Right hindlimb (tissue), 1 donor: ENCODE measurements around the gene SDHB.

Experiments used
- DNase-seq: peaks from one replicate; pipeline ENCODE4 v3.0.0-alpha.2; 2018

The SDHB gene

DNA sequence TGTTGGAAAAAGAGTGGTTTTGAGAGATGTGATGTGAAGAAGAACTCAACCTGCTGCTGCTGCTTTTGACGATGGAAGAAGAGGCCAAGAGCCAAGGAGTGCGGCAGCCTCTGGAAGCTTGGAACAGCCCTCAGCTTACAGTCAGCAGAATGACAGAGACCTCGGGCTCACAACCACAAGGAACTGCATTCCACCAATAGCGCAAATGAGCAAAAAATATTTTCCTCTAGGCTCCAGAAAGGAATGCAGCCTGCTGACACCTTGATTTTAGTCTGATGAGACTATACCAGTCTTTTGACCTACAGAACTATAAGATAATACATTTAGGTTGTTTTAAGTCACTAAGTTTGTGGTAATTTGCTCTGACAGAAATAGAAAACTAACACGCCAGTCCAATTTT, 10.2 kb downstream of the SDHB start:
- no peak for DNase-seq

DNA sequence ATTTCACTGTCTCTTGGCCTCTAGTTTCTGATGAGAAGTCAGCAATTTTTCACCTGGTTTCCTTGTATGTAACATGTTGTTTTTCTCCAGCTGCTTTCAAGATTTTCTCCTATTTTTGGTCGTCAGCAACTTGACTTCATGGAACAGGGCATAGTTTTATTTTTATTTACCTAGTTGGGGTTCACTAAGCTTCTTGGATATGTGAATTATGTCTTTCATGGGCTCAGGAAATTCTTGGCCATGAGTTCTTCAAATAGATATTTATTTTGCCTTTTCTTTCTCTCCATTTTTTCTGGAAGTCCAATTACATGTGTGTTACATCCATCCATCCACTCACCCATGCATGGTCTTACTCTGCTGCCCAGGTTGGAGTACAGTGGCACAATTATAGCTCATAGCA, 13.7 kb downstream of the SDHB start:
- no peak for DNase-seq

DNA sequence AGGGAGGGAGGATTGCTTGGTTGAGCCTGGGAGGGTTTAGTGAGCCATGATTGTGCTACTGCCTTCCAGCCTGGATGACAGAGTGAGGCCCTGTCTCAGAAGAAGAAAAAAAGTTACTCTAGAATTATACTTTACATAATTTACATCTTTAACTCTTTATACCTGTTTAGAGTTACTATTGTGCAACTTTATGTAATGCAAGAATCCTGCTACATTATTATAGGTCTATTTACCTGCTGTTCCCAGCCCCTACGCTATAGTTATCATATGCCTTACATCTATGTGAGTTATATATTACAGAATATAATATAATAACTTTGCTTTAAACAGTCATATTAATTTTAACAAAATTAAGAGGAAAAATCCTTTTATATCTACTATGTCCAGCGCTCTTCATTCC, 14.3 kb downstream of the SDHB start:
- no peak for DNase-seq

DNA sequence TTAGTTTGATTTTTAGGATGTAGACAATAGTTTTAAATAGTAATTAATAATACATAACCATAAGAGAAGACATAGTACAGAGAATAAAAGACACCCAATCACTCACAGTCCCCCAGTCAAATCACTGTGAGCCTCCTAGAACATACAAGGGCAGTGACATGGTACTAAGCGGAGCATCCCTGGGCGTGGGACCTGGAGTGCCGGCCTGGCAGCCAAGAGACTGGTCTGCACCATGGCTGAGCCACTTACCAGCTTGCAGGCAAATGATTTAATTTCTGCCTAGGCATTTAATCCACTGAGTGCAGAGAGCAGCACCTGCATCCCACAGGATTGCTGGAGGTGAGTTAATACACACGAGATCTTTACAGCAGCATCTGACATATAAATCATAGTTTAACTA, 20.4 kb downstream of the SDHB start:
- no peak for DNase-seq

DNA sequence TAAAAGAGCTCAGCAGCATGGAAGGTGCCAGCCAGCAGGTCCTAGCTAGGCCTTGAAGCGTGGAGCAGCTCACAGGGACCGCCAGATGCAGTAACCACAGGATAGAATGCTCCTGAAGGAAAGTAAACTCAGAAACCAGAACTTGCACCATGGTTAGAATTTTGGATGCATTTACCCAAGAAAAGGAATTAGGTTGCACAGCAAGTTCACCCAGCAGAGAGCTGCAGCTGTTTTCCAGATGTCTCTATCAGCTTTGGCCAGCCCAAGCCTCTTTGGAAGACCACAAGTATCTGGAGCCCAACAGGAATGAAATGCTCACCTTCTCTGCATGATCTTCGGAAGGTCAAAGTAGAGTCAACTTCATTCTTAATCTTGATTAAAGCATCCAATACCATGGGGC, 21.1 kb downstream of the SDHB start:
- no peak for DNase-seq

DNA sequence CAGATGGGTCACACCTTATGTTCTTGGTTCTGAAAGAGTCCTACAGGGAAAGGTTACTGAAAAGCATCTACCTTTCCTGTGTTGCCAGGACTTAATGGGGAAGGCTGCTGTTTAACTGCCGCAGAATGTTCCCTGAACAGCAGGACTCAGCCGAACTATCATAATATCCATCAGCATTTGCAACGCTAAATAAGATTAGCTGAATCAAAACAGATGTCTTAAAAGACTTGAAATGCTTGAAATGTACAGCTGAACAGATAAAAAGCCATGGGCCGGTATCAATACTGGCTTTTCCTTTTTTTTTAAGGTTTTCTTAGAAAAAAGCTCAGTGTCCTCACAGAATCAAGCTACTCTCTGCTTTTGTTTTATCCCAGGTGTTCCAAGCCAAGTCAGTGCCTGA, 22.4 kb downstream of the SDHB start:
- no peak for DNase-seq

DNA sequence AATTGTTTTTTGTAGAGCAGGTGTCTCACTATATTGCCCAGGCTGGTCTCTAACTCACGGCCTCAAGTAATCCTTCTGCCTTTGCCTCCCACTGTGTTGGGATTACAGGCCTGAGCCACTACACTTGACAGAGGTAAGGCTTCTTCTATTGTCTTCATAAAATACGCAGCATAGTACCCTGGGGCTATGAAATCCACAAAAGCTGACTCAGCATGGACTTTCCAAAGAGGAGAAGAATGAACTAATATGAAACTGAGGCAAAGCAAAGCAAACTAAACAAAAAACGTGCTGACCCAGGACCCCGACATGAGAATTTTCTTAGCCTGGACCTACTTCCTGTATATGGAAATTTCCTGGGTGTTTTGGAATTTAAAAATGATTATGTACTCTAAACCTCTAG, 23.6 kb downstream of the SDHB start:
- DNase-seq = no peak

DNA sequence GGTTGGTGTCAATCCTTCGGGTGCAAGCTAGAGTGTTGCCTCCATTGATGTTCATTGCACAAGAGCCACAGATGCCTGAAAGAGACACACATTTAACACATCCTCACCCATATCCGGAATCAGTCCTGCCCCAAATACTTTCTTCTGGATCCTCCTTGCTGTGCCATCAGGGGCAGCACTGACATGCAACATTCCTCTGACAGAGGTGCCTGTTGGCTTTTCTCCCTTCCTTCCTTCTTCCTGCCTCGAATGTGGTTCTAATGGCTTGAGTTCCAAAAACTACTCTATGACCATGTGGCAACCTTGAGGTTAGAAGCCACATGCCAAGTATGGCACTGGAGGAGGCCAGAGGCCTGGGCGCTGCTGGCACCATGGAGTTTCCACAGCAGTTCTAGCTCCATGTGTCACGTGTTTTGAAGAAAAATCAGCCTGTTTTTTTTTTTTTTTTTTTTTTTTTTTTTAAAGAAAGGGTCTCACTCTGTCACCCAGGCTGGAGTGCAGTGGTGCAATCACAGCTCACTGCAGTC, 25.1 kb downstream of the SDHB start:
- no peak for DNase-seq

DNA sequence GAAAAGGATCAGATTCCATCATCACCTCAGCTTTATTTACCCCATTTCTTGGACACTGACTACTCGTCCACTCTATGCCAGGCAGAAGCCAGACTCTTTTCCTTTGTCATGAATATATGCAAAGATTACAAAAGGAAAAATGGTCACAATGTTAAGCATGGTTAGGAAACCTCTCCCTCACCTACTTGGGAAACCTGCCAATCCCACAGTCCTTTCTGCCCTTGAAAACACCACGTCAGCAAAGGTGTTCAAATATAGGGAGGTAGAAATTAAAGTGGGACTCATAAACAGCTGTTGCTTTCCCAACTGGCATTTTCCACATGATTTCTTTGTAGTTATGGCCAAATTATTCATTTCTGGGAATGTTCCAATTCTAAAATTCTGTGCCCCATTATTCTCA, 25.9 kb downstream of the SDHB start:
- no peak for DNase-seq

DNA sequence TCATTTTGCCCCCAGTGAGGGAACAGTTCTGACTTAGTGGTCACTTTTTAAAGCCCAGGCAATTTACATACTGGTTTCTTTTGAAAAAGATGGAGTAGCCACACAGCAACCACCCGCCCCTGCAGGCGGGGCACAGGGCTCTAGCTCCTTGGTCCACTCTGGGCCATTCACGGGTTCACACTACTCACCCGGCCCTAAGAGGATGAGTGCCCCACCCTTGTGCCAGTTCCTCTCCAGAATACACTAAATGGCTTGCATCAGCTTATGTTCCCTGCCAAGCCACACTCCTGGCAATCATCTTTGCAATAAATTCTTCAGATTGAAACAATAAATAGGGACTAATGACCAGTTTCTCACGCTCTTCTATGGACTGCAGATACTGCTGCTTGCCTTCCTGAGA, 26.4 kb downstream of the SDHB start:
- no peak for DNase-seq

DNA sequence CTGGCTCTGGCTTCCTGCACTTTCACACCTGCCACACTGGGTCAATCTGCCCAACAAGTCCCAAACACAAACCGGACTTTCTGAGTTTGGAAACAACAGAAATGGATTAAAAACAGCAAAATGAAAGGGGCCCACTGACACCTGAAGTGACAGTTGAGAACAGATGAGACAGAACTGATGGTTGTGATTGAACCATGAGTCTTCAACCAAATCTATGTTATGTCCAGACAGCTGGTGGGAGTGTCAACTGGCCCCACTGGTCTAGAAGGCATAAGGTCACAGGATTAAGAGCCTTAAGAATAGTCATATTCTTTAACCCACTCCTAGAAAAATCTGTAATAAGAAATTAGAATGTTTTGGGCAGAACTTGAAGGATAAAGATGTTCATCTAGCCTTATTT, 29.1 kb downstream of the SDHB start:
- DNase-seq = no peak

DNA sequence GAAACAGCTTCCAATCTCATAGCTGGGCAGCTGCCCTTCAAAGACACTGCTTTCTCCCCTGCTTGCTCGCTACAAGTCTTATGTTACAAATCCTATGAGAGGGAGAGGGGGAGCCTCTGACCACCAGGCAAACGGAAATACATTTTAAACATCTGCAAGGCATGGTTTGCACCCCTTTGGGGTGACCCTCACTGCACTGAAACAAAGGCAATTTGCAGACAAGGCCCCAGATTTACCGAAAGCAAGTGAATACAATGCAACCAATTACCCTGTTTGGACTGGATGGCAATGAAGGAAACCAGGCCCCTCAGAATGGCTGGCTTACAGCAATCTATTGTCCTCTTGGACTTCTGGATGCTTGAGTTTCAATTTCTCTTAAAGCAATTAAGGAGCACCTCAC, 30.3 kb downstream of the SDHB start:
- DNase-seq = no peak

DNA sequence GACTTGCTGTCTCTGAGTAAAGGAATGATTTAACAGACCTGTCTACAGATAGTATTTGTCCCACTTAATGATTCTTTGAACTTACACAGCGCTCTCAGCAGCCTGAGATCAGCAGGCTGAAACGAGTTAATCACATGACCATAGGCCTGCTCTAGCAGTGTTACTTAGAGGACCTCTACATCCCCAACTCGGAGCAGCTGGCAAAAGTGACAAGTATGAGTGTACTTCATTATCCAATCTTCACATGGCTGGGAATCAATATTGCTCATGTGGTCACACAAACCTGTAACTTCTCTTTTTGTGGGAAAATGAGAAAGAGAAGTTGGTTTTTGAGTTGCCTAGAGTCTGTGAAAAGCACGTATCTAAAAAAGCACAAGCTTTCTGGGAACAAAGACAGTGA, 30.7 kb downstream of the SDHB start:
- no peak for DNase-seq

DNA sequence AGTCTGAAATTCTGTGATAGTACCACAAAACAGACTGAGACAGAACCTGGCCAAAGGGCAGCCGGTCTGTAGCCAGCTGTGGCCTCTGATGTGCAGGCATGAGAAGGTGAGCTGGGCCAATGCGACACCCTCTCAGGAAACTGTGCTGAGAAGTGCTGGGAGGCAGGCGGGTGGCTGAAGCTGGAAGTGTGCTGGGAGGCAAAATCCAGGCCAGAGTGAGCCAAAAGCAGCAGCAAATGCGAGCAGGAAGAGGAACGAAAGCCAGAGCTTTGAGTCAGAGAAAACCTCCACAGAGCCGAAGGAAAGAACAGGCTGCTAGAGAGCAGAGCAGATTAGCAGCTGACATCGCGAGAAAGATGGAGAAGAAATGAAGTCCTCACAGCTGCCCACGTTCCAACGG, 31.9 kb downstream of the SDHB start:
- no peak for DNase-seq

DNA sequence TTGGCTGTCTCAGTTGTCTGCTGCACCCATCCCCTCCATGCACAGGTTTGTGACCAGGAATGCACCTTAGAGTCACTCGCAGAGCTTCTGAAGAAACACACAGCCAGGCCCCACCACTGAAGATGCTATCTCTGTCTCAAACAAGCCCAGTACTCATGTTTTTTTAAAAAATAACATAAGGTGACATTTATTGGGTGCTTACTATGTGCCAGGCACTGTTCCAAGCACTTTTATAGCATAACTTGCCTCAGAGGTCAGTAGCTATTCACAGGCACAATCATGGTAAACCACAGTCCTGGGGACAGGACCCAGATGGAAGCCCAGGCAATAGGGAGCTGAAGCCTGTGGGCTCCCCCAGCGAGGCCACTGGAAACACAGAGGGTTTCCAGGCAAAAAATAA, 33.3 kb downstream of the SDHB start:
- DNase-seq = no peak

DNA sequence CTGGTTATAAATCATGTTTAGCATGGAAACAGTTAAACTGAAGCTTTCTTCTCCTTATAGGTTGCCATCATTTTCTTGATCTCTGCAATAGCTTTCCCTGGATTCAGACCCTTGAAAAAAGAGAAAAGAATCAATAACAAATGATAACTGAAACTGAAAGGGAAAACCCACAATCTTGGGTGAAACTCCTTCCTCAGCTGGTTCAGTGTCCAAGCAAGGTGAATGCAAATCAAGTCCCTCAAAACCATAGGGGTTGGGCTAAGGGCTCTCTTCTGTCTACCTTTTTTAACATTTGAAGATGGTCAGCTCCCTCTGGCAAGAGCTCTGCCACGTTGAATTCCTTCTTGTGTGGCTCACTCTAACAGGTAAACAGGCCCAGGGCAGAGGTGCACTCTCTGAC, 35.0 kb downstream of the SDHB start:
- DNase-seq = no peak

DNA sequence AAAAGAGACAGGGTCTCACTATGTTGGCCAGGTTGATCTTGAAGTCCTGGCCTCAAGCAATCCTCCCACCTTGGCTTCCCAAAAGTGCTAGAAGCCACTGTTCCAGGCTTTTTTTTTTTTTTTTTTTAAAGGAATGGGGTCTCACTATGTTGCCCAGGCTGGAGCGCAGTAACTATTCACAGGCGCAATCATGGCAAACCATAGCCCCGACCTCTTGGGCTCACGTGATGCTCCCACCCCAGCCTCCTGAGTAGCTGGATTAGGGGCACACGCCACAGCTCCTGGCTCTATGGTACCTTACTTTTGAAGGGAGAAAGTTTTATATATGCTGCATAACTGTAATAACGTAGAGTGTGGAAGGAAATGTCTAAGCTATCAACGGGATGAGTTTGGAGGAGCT, 36.4 kb downstream of the SDHB start:
- DNase-seq = no peak

DNA sequence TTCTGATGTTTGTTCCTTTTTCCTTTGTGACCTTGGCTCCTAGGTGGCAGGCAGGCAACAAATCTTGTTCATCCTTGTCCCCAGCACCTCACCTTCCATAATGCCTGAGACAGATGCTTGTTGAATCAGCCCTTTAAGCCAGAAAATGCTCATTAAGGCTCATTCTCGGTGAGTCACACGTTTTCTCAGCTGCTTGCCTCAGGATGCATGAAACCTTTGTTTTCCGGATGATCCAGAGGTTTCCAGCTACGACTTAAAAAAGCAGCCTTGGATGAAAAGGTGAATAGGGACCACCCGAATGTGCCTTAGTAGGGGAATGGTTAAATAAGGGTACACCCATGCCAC, 37.5 kb downstream of the SDHB start:
- DNase-seq = no peak

DNA sequence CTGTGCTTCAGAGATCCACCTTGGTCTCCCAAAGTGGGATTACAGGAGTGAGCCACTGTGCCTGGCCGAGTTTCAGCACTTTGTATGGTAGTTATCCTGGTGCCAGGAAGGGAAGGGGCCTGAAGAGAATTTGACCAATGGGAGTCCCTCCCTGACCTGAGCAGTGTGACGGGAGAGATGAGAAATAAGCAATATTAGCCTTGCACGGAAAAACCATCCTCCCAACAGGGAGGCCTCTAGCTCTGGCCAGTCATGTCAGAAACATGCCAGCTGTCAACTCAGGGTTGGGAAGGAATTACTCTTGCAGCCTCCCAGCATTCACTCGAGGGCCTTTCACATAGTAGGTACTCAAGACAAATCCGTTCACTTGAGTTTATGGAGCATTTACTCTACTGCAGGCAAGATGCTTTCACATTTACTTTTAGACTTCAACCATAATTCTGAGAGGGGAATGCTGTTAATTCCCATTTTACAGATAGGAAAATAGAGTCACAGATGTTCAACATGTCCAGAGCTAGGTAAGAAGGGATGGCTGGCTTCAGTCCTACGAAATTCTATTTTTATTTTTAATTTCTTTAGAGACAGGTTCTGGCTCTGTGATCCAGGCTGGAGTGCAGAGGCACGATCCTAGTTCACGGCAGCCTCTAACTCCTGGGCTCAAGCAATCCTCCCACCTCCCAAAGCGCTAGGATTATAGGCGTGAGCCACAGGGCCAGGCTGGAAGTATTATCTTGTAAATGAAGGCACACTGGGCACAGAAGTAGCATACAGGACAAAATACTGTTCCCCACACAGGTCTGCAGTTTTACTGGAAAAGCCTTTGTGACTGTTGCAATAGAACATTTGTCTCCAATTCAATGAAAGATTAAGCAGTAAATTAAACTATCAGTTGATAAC, 38.9 kb downstream of the SDHB start:
- no peak for DNase-seq

DNA sequence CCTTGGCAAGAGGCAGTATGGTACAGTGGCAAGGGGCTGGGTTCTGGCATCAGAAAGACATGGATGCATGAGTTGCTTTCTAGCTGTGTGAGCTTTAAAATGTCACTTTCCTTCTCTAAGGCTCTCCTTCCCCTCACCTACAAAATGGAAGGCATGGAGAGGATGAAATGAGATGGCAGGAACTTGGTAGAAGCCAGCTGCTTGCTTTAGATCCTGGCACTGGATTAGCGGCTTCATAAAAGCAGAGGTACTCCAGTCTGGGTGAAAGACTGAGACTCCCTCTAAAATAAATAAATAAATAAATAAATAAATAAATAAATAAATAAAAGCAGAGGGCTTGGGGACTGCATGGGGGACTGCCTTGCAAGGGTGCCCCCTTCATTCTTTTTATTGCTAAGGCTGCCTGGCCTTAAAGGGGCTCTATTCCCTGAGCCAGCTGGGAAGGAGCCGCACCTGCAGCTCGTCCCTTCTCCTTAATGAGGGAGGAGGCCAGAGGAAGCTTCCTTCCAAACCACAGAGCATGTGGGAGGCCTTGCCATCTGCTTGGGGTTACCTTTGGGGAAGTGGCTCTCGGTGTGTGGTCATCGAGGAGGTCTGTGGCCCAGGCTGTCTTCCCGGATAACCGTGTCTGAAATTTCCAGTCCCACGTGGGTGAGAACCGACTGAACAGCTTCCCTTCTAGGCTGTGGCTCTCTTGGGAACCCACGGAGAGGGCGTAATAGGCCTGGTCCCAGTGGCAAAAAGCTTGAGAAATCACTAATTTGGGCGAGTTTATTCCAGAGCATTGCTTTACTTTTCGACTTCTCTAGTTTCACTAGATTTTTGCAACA, 40.1 kb downstream of the SDHB start:
- no peak for DNase-seq

DNA sequence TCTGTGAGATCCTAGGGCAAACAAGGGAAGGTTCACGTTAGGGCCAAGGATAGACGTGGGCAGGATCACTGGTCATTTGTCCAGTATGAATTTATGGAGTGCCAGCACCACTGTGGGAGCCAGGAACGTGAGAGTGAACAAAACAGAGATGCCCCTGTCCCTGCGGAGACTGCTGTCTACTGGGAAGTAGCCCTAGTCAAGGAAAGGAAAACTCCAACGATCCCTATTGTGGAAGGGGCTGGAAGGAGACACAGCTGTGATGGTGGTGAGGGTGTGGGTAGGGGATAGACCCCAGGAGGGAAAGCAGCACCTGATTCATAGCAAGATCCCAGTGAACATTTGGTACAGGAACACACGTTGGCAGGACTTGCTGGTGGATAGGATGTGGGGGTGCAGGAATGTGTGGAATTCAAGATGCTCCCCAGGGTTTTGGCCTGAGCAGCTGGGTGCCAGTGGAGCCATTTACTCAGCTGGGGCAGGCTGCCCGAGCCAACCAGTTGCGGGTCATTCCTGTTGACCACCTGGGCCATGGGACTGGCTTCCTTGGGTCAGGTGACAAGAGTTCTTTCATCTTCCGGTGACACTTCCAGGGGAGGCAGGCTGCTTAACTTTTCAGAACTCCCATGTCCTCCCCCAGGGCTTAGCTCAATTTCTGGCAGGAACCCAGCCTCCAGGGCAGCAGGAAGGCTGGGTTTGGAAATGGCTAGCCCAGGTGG, 40.9 kb downstream of the SDHB start:
- no peak for DNase-seq

DNA sequence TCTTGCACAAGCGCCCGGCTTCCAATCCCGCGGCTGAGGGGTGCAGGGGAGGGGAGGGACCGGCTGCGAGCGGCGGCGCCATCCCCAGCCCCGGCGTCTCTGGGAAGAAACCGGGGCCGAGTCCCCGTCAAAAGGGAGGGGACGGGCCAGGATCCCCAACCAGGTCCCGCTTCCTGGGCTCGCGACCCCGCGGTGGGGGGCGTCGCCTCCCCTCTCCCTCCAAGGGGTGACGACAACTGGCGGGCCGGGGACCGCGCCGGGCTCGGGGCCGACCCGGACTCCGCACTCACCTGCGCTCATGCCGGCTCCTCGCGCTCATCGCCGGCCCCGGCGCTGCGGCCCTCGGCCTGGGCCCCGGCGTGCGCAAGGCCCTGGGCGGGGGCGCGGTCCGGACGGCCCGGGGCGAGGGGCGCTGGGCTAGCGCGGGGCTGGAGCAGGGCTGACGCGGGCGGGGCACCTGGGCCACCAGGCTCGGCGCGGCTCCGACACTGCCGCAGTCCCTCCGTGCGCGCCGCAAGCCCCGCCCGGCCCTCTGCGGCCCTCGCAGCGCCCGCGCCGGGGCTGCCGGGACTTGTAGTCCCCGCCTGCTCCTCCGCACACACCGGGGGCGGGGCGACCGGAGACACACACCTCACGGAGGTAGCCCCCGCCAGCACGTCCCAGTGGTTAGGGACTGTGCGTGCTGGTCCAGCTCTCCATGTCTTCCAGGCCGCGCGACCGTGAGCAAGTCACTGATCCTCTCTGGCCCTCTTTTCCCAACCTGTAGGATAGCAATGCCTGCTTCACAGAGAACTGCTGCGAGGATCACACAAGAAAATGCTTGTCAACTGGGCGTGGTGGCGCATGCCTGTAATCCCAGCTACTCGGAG, 42.2 kb downstream of the SDHB start, which contains the start of gene ATP13A2:
ATP13A2 (minus strand) TSS at position 490 of the 869 bp plus-strand sequence; CDS start at position 300, 190 bp downstream.
- peak; percentile 85 for DNase-seq
